Neuron (in vitro differentiated cells): ENCODE results near the gene GNPTG.

Source experiments
- H2AFZ ChIP-seq: one replicate; pipeline ENCODE4 v1.6.1; 2013; ENCODE audit warnings: low read depth, mild to moderate bottlenecking, inconsistent platforms, low read length, moderate library complexity
- H3K27me3 ChIP-seq: one replicate; pipeline ENCODE4 v1.6.1; 2013; ENCODE audit warnings: low read length; ENCODE audit not compliant: insufficient read depth
- H3K36me3 ChIP-seq: one replicate; pipeline ENCODE4 v1.6.1; 2013; ENCODE audit warnings: low read length; ENCODE audit not compliant: insufficient read depth
- H3K4me1 ChIP-seq: one replicate; pipeline ENCODE4 v1.6.1; 2013; ENCODE audit warnings: low read length; ENCODE audit not compliant: insufficient read depth
- H3K4me3 ChIP-seq: 2 replicates; pipeline ENCODE4 v1.5.1; 2013; ENCODE audit warnings: mild to moderate bottlenecking, low read length, moderate library complexity
- H3K9me3 ChIP-seq: one replicate; pipeline ENCODE4 v1.6.1; 2013; ENCODE audit warnings: low read length

Gene GNPTG

GRCh38 chr16:1367486-1368174, 15.9 kb downstream of the GNPTG start:
- H3K27me3 ChIP-seq = no peaks in the 10 kb centered on the region
- peaks cover 39% of the 10 kb centered on the region for H3K36me3 ChIP-seq
- H2AFZ ChIP-seq = no peak overlapping the region
- H3K4me1 ChIP-seq = no peaks in the 10 kb centered on the region
- H3K9me3 ChIP-seq = no peaks in the 10 kb centered on the region
- H3K4me3 ChIP-seq = no peak overlapping the region

- Histone ChIP-seq H3K4me1 (no peaks in the 10 kb centered on the region), H3K9me3 (no peaks in the 10 kb centered on the region), H2AFZ (no peak overlapping the region), H3K27me3 (no peaks in the 10 kb centered on the region), H3K4me3 (no peak overlapping the region), H3K36me3 (peaks cover 22% of the 10 kb centered on the region)
Measured at GRCh38 chr16:1371054-1371978, 19.6 kb downstream of the GNPTG start.

- H3K36me3 ChIP-seq = peaks cover 18% of the 10 kb centered on the region
- no peak overlapping the region for H2AFZ ChIP-seq
- H3K4me1 ChIP-seq = no peaks in the 10 kb centered on the region
- H3K4me3 ChIP-seq = no peak overlapping the region
- H3K9me3 ChIP-seq = no peaks in the 10 kb centered on the region
- H3K27me3 ChIP-seq = no peaks in the 10 kb centered on the region
Measured at GRCh38 chr16:1372292-1372950, 20.7 kb downstream of the GNPTG start.

GRCh38 chr16:1374418-1375297, 22.9 kb downstream of the GNPTG start:
- Histone ChIP-seq H3K4me3 (no peak overlapping the region), H3K36me3 (peaks cover 16% of the 10 kb centered on the region), H2AFZ (no peak overlapping the region), H3K9me3 (no peaks in the 10 kb centered on the region), H3K4me1 (peaks cover 12% of the 10 kb centered on the region), H3K27me3 (no peaks in the 10 kb centered on the region)

- Histone ChIP-seq H3K27me3 (no peaks in the 10 kb centered on the region), H3K4me1 (peaks cover 12% of the 10 kb centered on the region), H2AFZ (no peak overlapping the region), H3K4me3 (no peak overlapping the region), H3K36me3 (peaks cover 10% of the 10 kb centered on the region), H3K9me3 (no peaks in the 10 kb centered on the region)
Measured at GRCh38 chr16:1375298-1375640, 23.5 kb downstream of the GNPTG start.

GRCh38 chr16:1375741-1376410, 24.1 kb downstream of the GNPTG start:
- Histone ChIP-seq H3K4me1 (peaks cover 12% of the 10 kb centered on the region), H3K36me3 (peaks cover 10% of the 10 kb centered on the region), H3K4me3 (no peak overlapping the region), H2AFZ (no peak overlapping the region), H3K27me3 (no peaks in the 10 kb centered on the region), H3K9me3 (no peaks in the 10 kb centered on the region)

GRCh38 chr16:1377406-1378010, 25.8 kb downstream of the GNPTG start:
- H3K4me3 ChIP-seq = no peak overlapping the region
- H2AFZ ChIP-seq = no peak overlapping the region
- peaks cover 12% of the 10 kb centered on the region for H3K4me1 ChIP-seq
- peaks cover 11% of the 10 kb centered on the region for H3K36me3 ChIP-seq
- no peaks in the 10 kb centered on the region for H3K9me3 ChIP-seq
- H3K27me3 ChIP-seq = no peaks in the 10 kb centered on the region

- peak overlapping the region; percentile 52 for H3K4me3 ChIP-seq
- H3K36me3 ChIP-seq = peaks cover 11% of the 10 kb centered on the region
- peaks cover 12% of the 10 kb centered on the region for H3K4me1 ChIP-seq
- no peaks in the 10 kb centered on the region for H3K9me3 ChIP-seq
- H3K27me3 ChIP-seq = no peaks in the 10 kb centered on the region
- H2AFZ ChIP-seq = no peak overlapping the region
Measured at GRCh38 chr16:1378087-1378803, 26.5 kb downstream of the GNPTG start.

- Histone ChIP-seq H3K4me1 (peaks cover 12% of the 10 kb centered on the region), H3K4me3 (peak overlapping the region; percentile 52), H2AFZ (no peak overlapping the region), H3K36me3 (peaks cover 11% of the 10 kb centered on the region), H3K9me3 (no peaks in the 10 kb centered on the region), H3K27me3 (no peaks in the 10 kb centered on the region)
Measured at GRCh38 chr16:1378804-1379303, 27.1 kb downstream of the GNPTG start.

GRCh38 chr16:1379304-1380076, 27.8 kb downstream of the GNPTG start:
- Histone ChIP-seq H3K9me3 (no peaks in the 10 kb centered on the region), H3K4me3 (peak overlapping the region; percentile 52), H3K36me3 (peaks cover 8% of the 10 kb centered on the region), H3K4me1 (peaks cover 12% of the 10 kb centered on the region), H3K27me3 (no peaks in the 10 kb centered on the region), H2AFZ (no peak overlapping the region)

- Histone ChIP-seq H3K36me3 (peaks cover 9% of the 10 kb centered on the region), H3K9me3 (no peaks in the 10 kb centered on the region), H3K4me1 (peaks cover 12% of the 10 kb centered on the region), H3K4me3 (no peak overlapping the region), H2AFZ (no peak overlapping the region), H3K27me3 (no peaks in the 10 kb centered on the region)
Measured at GRCh38 chr16:1380195-1380594, 28.5 kb downstream of the GNPTG start.
